ENCODE data around the gene SMAD9.
"Not testable (repeated sequence)": the region's sequence is repeated elsewhere in the genome, so short reads cannot be mapped to it uniquely, and the experiment has no call there.

Gene SMAD9

DNA sequence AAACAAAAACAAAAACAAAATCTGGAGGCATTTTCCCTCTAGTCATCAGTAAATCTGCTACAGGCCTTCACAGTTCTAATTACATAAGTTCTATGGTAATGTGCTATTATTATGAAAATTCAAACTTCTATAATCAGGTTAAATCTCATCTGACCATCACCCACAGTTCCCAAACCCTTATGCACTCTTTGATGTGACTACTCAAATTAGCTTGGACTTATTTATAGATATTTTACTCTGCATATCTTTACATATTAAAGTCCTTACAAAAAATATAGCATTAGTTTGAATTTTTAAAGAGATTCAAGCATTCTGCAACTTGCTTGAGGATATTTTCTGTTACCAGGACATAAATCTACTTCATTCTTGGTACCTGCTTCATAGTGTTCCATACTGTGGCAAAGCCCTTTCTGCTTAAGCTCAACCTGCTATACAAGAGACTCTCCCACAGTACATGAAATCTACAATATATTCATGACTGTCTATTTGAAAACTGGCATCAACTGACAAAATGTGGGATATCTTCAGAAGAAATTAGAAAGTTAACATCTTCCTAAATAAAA is 22.9 kb downstream of the SMAD9 start:
- H3K27ac ChIP-seq = no peak overlapping the region
- TF ChIP-seq CTCF (conservative IDR thresholded peaks at IDR 0.05) (no peak), ZFX (IDR thresholded peaks at IDR 0.05) (no peak)

GRCh38 chr13:36891752-36892151 is 28.3 kb downstream of the SMAD9 start:
- no peak for TF ChIP-seq ZFX (IDR thresholded peaks at IDR 0.05)
- TF ChIP-seq CTCF (conservative IDR thresholded peaks at IDR 0.05) = no peak
- H3K27ac ChIP-seq = no peak overlapping the region

DNA sequence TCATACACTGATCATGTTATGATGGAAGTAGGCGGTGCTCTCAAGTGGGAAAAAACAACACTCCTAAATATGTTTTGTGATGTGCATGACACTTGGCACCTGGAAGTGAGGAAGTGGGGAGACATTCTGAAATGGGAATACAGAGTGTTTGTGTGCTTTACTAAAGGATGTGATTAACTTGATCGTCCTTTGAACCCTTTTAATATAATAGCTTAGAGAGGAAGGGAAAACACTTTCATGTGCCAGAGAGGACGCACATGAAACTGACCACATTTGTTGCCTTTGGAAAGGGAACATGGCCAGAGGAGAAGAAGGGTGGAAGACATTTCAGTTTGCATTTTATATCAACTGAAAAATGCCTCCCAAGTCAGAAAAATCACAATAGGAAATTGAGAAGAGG is 31.4 kb downstream of the SMAD9 start:
- no peak overlapping the region for H3K27ac ChIP-seq
- TF ChIP-seq ZFX (IDR thresholded peaks at IDR 0.05) (no peak), CTCF (conservative IDR thresholded peaks at IDR 0.05) (no peak)

- H3K27ac ChIP-seq = no peak overlapping the region
- TF ChIP-seq ZFX (IDR thresholded peaks at IDR 0.05) = no peak
- TF ChIP-seq CTCF (conservative IDR thresholded peaks at IDR 0.05) = no peak
Observed at GRCh38 chr13:36887758-36888521, 32.1 kb downstream of the SMAD9 start.

DNA sequence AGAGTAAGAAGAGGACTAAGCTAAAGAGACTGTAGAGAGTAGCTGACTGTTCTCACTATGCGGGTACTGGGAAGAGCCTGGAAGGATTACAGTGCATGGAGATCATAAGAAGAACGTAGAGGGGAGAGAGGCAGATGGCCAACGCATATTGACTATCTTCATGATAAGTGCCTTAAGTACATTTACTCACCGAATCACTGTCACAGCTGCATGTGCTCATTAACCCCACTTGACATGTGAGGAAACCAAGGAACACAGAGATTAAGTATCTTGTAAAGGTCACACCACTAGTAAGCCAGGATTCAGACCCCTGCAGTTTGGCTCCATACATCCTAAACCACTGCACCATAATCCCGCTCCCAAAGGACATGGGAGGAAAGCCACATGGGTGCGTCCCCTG is 34.1 kb downstream of the SMAD9 start:
- TF ChIP-seq ZFX (IDR thresholded peaks at IDR 0.05) (no peak), CTCF (conservative IDR thresholded peaks at IDR 0.05) (no peak)
- no peak overlapping the region for H3K27ac ChIP-seq

- TF ChIP-seq ZFX (IDR thresholded peaks at IDR 0.05) (no peak), CTCF (conservative IDR thresholded peaks at IDR 0.05) (no peak)
- no peak overlapping the region for H3K27ac ChIP-seq
Observed at GRCh38 chr13:36884235-36884634, 35.8 kb downstream of the SMAD9 start.

DNA sequence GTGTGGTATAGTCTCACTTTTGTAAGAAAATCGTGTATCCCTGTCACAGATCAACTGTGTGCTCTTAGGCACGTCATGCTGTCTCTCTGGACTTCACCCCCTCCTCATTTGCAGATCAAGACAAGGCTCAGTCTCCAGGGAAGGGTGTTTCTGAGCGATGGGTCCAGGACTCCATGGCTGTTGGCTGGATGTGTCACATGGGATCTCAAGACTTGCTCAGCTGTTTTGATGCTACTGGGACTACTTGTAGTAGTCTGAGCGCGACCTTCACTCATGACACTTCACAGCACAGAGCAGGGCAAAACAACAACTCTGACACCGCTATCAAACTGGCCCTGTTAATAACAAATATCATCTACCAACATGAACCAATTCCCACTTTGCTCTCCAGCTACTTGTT is 36.2 kb downstream of the SMAD9 start:
- no peak overlapping the region for H3K27ac ChIP-seq
- TF ChIP-seq CTCF (conservative IDR thresholded peaks at IDR 0.05) = no peak
- no peak for TF ChIP-seq ZFX (IDR thresholded peaks at IDR 0.05)

- H3K27ac ChIP-seq = not testable (repeated sequence)
Observed at GRCh38 chr13:36883392-36883791, 36.6 kb downstream of the SMAD9 start.

Data from C4-2B (cell line).